ENCODE results near the gene PARD3B. TPM values are rescaled to one million over a fixed set of nuclear protein-coding genes. Genes with fewer than 3 reads are reported as not detected.

The PARD3B gene
- total and polyA plus RNA-seq, 2 of the 8 experiments (the other 6 are each of a cell fraction or from before 2014, with no cell fraction given) = 1.2 to 5.7 TPM

DNA sequence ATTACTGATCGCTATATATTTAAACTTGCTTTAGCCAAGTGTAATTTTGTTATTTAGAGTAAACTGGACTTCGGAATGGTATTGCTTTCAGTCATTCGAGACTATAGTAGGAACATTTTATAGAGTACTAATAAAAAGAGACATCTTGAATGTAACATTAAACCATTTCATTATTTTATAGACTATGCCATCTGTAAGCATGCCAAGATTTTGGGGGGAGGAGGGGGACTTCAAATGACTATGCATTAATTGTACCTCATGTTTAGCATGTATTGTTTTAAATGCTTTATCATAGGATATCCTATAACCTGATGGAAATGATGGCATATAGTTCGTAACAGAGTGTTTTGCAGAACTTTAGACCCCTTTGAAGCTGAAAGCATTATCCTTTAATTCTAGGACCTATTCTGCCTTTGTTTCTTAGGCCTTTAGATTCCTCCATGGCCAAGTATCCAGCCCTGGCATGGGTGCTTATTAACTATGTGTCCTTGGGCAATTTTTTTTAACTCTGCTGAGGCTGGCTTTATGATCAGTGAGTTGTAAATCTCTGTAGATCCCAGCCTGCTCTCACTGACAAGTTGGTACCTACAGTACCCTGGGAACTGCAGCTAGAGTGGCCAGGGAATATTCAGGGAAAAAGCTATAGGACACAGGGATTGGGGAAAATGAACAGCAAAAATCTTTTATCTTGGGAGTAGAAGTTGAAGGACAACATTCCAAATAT lies 93.4 kb downstream of the PARD3B start:
- H3K4me3 ChIP-seq (ENCODE audit: extremely low read depth in 1 of 4, insufficient read depth in 2 of 4, low read depth in 3 of 4, low read length in 4 of 4) = no peak overlapping the region
- no peak overlapping the region for H3K27ac ChIP-seq (ENCODE audit: low read depth, low read length)
- H3K23ac ChIP-seq (ENCODE audit: insufficient read length) = no peak overlapping the region
- no peak overlapping the region for H3K4me2 ChIP-seq (ENCODE audit: insufficient read depth in 1 of 2, low read depth in 2 of 2, low read length in 2 of 2)
- no peak overlapping the region for H2BK12ac ChIP-seq (ENCODE audit: low read depth, low read length)
- FAIRE-seq (no peak), DNase-seq (ENCODE audit: low read depth in 1 of 2, low spot score in 2 of 2) (no peak)
- CTCF ChIA-PET (ENCODE audit: partially characterized antibody) = no interaction called here
- no peaks in the 10 kb centered on the region for H3K79me1 ChIP-seq (ENCODE audit: low read depth, low read length)
- H2BK20ac ChIP-seq (ENCODE audit: low read length) = no peak overlapping the region
- no peak overlapping the region for H3K9ac ChIP-seq (replicated peaks in 1 of 4; ENCODE audit: extremely low read depth in 1 of 4, low read depth in 3 of 4, low read length in 3 of 4)
- no peaks in the 10 kb centered on the region for H3K79me2 ChIP-seq (ENCODE audit: control insufficient read depth in 1 of 2, insufficient read depth in 2 of 2, low read length in 2 of 2)
- H3K14ac ChIP-seq (ENCODE audit: insufficient read length) = no peak overlapping the region
- no peak overlapping the region for H2BK15ac ChIP-seq (ENCODE audit: low read length)
- no peak overlapping the region for H2AFZ ChIP-seq (ENCODE audit: low read length)
- no peak overlapping the region for H3K56ac ChIP-seq (replicated peaks; ENCODE audit: insufficient read length, low read depth, low read length)
- no peak overlapping the region for H3K18ac ChIP-seq (ENCODE audit: extremely low read depth, low read length)
- H3K9me3 ChIP-seq (ENCODE audit: insufficient read depth in 2 of 2, low read depth in 1 of 2, low read length in 1 of 2) = no peaks in the 10 kb centered on the region
- no peak overlapping the region for H4K91ac ChIP-seq (replicated peaks; ENCODE audit: insufficient read length, low read length)
- WGBS, 2 experiments (ENCODE audit: extremely low coverage in 1 of 2, insufficient coverage in 1 of 2, insufficient read length in 1 of 2, insufficient replicate concordance in 2 of 2, low coverage in 1 of 2, low lambda C conversion rate in 2 of 2, missing lambda C conversion rate in 1 of 2) = 84% methylated on average over 4 of the region's 4 CpGs; no CpG with 5 or more reads in 1 of the 2 experiments
- POLR2A ChIA-PET (ENCODE audit: partially characterized antibody) = no interaction called here
- H2AK5ac ChIP-seq (ENCODE audit: low read depth, low read length) = no peak overlapping the region
- no peaks in the 10 kb centered on the region for H4K20me1 ChIP-seq (replicated peaks in 1 of 2; ENCODE audit: control insufficient read depth in 1 of 2, insufficient read depth in 2 of 2, low read length in 2 of 2)
- H4K8ac ChIP-seq (ENCODE audit: extremely low read depth, insufficient read depth, low read length) = no peak overlapping the region
- TF ChIP-seq BACH1 (IDR thresholded peaks at IDR 0.05; ENCODE audit: low read length) (no peak), GABPA (IDR thresholded peaks at IDR 0.05; ENCODE audit: borderline replicate concordance, insufficient read depth, low read length) (no peak), EP300 (IDR thresholded peaks at IDR 0.05; ENCODE audit: borderline replicate concordance in 1 of 2, low read depth in 2 of 2, low read length in 2 of 2) (no peak), HDAC2 (IDR thresholded peaks at IDR 0.05; ENCODE audit: borderline replicate concordance in 1 of 2, low read depth in 2 of 2, low read length in 2 of 2) (no peak), NANOG (IDR thresholded peaks at IDR 0.05; ENCODE audit: insufficient read depth, low read depth, low read length, poor library complexity, severe bottlenecking) (no peak)
- no peaks in the 10 kb centered on the region for H3K23me2 ChIP-seq (ENCODE audit: low read depth, low read length)
- no peak overlapping the region for H2BK5ac ChIP-seq (ENCODE audit: low read depth, low read length)
- no peaks in the 10 kb centered on the region for H3K36me3 ChIP-seq (ENCODE audit: control insufficient read depth in 2 of 4, insufficient read depth in 4 of 4, low read length in 3 of 4)
- no peak overlapping the region for H2BK120ac ChIP-seq (replicated peaks; ENCODE audit: low read depth, low read length)
- no peaks in the 10 kb centered on the region for H3K27me3 ChIP-seq (replicated peaks in 1 of 4; ENCODE audit: control insufficient read depth in 3 of 4, extremely low read depth in 1 of 4, insufficient read depth in 3 of 4, low read length in 3 of 4)
- H3K4ac ChIP-seq (replicated peaks; ENCODE audit: insufficient read length, low read depth, low read length) = no peak overlapping the region
- H3K4me1 ChIP-seq (replicated peaks in 1 of 4; ENCODE audit: control insufficient read depth in 3 of 4, insufficient read depth in 4 of 4, low read length in 3 of 4) = no peaks in the 10 kb centered on the region
- no peak overlapping the region for H4K5ac ChIP-seq (ENCODE audit: insufficient read length, low read depth, low read length)

All from H1 (cell line).